Measurements from ENCODE around the gene CACNA1C.
"Not testable (repeated sequence)": the region's sequence is repeated elsewhere in the genome, so short reads cannot be mapped to it uniquely, and the experiment has no call there.

The CACNA1C gene

DNA sequence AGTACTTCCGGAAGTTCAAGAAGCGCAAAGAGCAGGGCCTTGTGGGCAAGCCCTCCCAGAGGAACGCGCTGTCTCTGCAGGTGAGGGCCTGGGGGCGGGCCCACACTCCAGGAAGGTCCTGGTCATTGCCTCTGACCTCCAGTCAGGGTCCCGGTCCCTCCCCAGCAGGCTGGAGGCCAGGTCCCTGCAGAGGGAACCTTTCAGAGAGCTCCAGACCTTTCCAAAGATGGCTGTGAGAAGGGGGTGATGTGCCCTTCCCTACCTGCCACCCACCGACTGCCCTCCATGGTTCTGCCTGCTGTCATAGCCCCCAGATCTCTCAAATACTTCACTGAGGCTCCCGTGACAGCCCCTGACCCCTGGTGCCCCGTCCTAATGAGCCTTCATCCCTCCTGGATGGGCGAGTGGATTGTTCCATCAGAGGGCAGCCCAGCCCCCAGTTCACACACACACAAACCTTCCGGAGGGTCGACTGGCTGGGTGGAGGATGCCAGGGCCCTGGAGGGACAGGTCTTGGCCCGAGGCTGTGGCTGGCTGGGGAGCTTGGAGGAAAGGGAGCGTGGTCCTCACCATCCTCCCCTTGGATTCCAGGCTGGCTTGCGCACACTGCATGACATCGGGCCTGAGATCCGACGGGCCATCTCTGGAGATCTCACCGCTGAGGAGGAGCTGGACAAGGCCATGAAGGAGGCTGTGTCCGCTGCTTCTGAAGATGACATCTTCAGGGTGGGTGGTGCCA lies 624.5 kb downstream of the CACNA1C start:
- DNase-seq (ENCODE audit: low spot score) = no peak

GRCh38 chr12:2678426-2678825 lies 625.6 kb downstream of the CACNA1C start:
- DNase-seq (ENCODE audit: low spot score) = no peak

- DNase-seq (ENCODE audit: low spot score) = no peak
Measured at GRCh38 chr12:2679068-2679815, 626.5 kb downstream of the CACNA1C start.

DNA sequence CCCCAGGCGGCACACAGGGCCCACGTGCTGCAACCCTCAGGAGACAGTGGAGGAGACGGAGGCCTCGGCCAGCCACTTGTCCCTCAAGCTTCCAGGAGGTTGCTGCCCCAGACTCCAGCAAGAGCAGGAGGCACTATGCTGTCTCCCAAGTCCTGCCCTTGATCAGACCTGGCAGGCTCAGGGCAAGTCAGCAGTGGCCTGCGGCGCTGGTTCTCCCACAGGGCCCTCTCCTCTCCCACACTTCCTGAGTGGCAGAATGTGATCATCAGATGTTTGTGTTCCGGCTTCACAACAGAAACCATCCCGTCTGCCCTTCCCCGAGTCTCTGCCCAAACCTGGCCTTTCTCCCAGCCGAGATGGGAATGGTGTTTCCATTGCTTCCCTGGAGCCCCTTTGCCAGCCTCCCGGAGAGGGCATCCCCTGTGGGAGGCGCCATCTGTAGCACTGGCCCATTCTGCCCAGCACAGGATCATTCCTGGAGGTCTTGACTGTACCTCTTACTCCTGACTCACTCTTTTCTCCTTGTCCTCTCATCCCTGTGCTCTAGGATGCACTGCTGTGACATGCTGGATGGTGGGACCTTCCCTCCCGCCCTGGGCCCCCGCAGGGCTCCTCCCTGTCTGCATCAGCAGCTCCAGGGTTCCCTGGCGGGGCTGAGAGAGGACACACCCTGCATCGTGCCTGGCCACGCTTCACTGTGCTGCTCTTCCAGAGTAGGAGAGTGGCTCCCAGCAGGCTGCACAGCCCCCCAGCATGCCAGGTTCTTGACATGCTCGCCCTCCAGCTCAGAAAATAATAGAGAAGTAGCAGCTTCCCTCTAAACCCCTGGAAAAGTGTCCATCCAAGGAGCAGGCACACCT lies 627.3 kb downstream of the CACNA1C start:
- no peak for DNase-seq (ENCODE audit: low spot score)

- no peak for DNase-seq (ENCODE audit: low spot score)
Measured at GRCh38 chr12:2680676-2681039, 627.9 kb downstream of the CACNA1C start.

DNA sequence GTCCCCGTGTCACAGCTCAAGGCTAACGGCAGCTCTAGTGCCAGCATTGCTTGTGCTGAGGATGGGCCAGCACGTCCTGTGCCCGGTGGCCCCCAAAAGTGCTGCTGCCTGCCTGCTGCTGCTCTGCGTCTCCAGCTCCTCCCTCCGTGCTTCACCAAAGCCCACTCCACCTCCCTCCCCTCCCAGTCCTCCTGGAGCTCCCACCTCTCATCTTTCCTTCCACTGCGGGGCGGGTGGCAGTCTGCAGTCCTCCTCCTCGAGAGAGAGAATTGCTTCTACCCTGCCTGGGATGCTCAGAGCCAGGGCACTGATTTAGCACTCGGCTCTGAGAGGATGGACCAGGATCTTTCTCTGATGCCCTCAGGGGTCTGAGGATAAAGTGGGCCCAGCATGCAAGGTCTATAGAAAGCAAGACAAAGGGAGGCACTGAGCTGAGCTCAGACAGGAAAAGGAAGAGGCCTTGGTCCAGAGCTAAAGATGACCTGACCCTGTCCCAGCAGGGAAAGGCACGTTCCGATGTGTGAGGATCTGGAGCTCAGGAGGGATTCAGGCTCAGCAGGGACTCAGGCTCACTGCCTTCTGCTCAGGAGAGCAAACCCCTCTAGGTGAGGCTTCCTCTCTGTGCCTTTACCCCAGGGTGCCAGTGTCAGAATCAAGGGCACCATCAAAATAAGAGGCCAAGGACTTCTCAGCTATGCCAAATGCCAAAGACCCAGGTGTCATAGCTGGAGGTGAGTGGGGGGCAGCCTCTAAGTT lies 628.8 kb downstream of the CACNA1C start:
- DNase-seq (ENCODE audit: low spot score) = no peak

GRCh38 chr12:2682296-2683251 lies 629.8 kb downstream of the CACNA1C start:
- peak; percentile 28 for DNase-seq (ENCODE audit: low spot score)

DNA sequence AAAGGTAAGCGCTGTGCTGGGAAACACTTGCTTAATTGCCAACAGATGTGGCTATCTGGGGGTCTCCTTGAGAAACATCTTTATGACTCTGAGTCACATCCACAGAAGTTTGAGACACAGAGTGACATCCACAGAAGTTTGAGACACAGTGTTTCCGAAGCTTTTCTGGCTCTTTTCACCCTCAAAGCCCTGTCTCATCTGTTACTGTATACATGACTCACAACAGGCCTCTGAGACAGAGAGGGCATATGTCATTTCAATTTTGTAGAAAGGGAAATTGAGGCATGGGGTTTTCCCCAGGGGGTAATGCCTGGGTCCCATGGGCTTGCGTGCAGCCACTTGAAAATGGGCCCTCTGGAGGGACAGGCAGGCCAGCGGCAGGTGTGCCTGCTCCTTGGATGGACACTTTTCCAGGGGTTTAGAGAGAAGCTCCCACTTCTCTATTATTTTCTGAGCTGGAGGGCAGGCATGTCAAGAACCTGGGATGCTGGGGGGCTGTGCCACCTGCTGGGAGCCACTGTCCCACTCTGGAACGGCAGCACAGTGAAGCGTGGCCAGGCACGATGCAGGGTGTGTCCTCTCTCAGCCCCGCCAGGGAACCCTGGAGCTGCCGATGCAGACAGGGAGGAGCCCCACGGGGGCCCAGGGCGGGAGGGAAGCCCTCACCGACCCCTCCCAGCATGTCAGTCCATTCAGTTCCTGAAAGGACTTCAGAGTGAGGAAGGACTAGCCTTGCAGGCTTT lies 630.7 kb downstream of the CACNA1C start:
- DNase-seq (ENCODE audit: low spot score) = no peak

GRCh38 chr12:2684026-2684325 lies 631.2 kb downstream of the CACNA1C start:
- not testable (repeated sequence) for DNase-seq (ENCODE audit: low spot score)

GRCh38 chr12:2685620-2686279 lies 633.0 kb downstream of the CACNA1C start:
- not testable (repeated sequence) for DNase-seq (ENCODE audit: low spot score)

DNA sequence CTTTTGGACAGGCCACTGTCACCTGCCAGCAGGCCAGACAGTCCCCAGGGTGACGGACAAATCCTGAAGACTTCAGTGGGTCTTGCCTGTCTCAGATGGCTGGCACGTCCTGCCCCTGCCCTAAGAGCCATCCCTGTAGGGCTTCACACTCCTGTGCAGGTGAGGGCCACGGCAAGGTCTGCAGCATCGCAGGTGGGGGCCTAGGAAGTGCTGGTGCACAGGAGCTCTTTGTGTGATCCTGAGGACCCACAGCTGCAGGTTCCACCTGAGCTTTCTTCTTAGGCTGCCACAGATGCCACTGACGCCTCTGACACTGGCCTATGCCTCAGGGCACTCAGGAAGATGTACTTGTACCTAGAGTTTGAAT lies 633.5 kb downstream of the CACNA1C start:
- DNase-seq (ENCODE audit: low spot score) = no peak

GRCh38 chr12:2687058-2687457 lies 634.3 kb downstream of the CACNA1C start:
- DNase-seq (ENCODE audit: low spot score) = no peak

DNA sequence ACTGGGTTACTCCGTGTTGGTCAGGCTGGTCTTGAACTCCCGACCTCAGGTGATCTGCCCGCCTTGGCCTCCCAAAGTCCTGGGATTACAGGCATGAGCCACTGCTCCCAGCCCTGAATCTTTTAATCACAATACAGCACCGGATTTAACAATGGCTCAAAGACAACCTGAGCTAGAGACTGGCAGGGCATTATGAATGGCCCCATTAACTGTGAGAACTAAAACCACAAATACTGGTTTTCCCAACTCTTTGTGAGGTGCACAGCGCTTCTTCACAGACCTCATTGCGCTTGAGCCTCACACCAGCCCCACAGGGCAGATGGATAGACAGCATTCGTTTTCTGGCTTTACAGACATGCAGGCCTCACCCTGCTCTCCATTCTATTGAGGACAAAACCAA lies 634.9 kb downstream of the CACNA1C start:
- DNase-seq (ENCODE audit: low spot score) = no peak

DNA sequence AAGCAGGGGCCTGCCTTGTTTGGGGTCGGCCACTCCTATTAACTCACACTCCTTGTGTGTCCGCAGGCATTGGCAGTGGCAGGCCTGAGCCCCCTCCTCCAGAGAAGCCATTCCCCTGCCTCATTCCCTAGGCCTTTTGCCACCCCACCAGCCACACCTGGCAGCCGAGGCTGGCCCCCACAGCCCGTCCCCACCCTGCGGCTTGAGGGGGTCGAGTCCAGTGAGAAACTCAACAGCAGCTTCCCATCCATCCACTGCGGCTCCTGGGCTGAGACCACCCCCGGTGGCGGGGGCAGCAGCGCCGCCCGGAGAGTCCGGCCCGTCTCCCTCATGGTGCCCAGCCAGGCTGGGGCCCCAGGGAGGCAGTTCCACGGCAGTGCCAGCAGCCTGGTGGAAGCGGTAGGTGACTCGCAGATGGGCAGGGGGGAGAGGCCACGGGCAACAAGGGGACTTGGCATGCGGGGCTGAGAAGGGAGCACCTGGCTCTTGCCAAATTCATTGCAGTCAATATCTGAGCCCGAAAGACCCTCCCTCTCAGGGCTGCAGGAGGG lies 635.7 kb downstream of the CACNA1C start:
- no peak for DNase-seq (ENCODE audit: low spot score)

- DNase-seq (ENCODE audit: low spot score) = no peak
Measured at GRCh38 chr12:2689393-2689792, 636.6 kb downstream of the CACNA1C start.

DNA sequence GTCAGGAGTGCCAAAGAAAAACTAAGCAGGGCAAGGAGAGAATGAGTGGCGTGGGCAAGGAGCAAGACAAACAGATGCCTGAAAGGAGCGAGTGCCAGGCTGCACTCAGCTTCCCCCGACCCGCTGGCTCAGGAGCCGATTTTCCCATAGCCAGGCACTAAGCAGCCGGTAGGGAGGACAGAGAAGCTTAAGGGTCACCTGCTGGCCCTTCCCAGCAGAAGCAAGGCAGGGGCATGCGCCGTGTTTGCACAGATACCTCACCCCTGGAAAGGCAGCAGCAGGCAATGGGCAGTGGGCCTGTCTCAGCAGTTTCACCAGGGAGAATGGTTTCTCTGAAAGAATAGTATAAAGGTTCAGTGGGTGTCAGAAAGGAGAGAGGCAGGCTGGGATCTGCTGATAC lies 637.1 kb downstream of the CACNA1C start:
- DNase-seq (ENCODE audit: low spot score) = no peak

DNA sequence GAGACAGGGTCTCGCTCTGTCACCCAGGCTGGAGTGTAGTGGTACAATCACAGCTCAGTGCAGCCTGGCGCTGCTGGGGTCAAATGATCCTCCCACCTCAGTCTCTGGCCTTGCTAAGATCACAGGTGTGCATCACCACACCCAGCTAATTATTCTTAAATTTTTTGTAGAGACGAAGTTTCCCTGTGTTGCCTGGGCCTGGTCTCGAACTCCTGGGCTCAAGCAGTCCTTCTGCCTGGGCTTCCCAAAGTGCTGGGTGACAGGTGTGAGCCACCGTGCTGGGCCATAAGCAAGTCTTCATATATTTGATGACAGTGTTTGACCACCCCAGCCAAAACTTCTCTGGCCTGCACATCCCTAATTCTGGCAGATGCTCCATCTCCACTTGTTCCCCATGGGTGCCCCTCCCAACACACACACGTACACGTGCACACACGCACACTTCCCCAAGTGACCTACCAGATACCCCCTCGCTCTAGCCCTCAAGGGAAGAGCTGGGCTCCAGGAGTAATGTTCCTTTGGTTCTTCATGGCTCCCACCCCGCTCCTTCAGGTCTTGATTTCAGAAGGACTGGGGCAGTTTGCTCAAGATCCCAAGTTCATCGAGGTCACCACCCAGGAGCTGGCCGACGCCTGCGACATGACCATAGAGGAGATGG lies 637.7 kb downstream of the CACNA1C start:
- no peak for DNase-seq (ENCODE audit: low spot score)

DNA sequence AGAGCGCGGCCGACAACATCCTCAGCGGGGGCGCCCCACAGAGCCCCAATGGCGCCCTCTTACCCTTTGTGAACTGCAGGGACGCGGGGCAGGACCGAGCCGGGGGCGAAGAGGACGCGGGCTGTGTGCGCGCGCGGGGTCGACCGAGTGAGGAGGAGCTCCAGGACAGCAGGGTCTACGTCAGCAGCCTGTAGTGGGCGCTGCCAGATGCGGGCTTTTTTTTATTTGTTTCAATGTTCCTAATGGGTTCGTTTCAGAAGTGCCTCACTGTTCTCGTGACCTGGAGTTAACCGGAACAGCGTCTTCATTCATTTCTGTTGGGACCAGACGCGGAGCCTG lies 638.2 kb downstream of the CACNA1C start:
- peak; percentile 50 for DNase-seq (ENCODE audit: low spot score)
